ENCODE data around the gene DAG1.

The DAG1 gene

GRCh38 chr3:49424816-49425215, 45.3 kb upstream of the DAG1 start:
- Histone ChIP-seq H3K79me2 (ENCODE audit: insufficient read depth, low read length) (no peaks in the 10 kb centered on the region), H4K20me1 (ENCODE audit: insufficient read depth, low read length) (no peaks in the 10 kb centered on the region), H3K9me3 (ENCODE audit: low read length) (no peaks in the 10 kb centered on the region), H3K4me3 (ENCODE audit: low read depth, low read length, poor library complexity, severe bottlenecking) (no peak overlapping the region), H2AFZ (ENCODE audit: low read length) (no peak overlapping the region), H3K36me3 (ENCODE audit: insufficient read depth, low read length) (peaks cover 17% of the 10 kb centered on the region), H3K27me3 (ENCODE audit: insufficient read depth, low read length) (no peaks in the 10 kb centered on the region), H3K9ac (ENCODE audit: low read length) (no peak overlapping the region), H3F3A (ENCODE audit: insufficient read depth, low read length) (no peaks in the 10 kb centered on the region), H3K4me1 (ENCODE audit: insufficient read depth, low read length, severe bottlenecking) (peaks cover 23% of the 10 kb centered on the region), H3K4me2 (ENCODE audit: low read length) (no peak overlapping the region), H3K9me2 (ENCODE audit: low read depth, low read length) (no peaks in the 10 kb centered on the region), H3K27ac (ENCODE audit: low read depth, low read length, poor library complexity, severe bottlenecking) (no peak overlapping the region)
- no peak for TF ChIP-seq CTCF (IDR thresholded peaks at IDR 0.05; ENCODE audit: low read length)
- TF ChIP-seq EZH2 (IDR thresholded peaks at IDR 0.05; ENCODE audit: borderline replicate concordance, low read length) = no peak

- no peaks in the 10 kb centered on the region for H3K27me3 ChIP-seq (ENCODE audit: insufficient read depth, low read length)
- H3K4me2 ChIP-seq (ENCODE audit: low read length) = no peak overlapping the region
- no peaks in the 10 kb centered on the region for H3K9me2 ChIP-seq (ENCODE audit: low read depth, low read length)
- no peaks in the 10 kb centered on the region for H3K9me3 ChIP-seq (ENCODE audit: low read length)
- no peaks in the 10 kb centered on the region for H4K20me1 ChIP-seq (ENCODE audit: insufficient read depth, low read length)
- no peaks in the 10 kb centered on the region for H3F3A ChIP-seq (ENCODE audit: insufficient read depth, low read length)
- TF ChIP-seq EZH2 (IDR thresholded peaks at IDR 0.05; ENCODE audit: borderline replicate concordance, low read length) (no peak), CTCF (IDR thresholded peaks at IDR 0.05; ENCODE audit: low read length) (no peak)
- H3K4me3 ChIP-seq (ENCODE audit: low read depth, low read length, poor library complexity, severe bottlenecking) = no peak overlapping the region
- no peaks in the 10 kb centered on the region for H3K79me2 ChIP-seq (ENCODE audit: insufficient read depth, low read length)
- H2AFZ ChIP-seq (ENCODE audit: low read length) = no peak overlapping the region
- H3K36me3 ChIP-seq (ENCODE audit: insufficient read depth, low read length) = peaks cover 17% of the 10 kb centered on the region
- H3K27ac ChIP-seq (ENCODE audit: low read depth, low read length, poor library complexity, severe bottlenecking) = no peak overlapping the region
- H3K4me1 ChIP-seq (ENCODE audit: insufficient read depth, low read length, severe bottlenecking) = peaks cover 17% of the 10 kb centered on the region
- H3K9ac ChIP-seq (ENCODE audit: low read length) = no peak overlapping the region
Observed at GRCh38 chr3:49427586-49427985, 42.5 kb upstream of the DAG1 start.

- TF ChIP-seq EZH2 (IDR thresholded peaks at IDR 0.05; ENCODE audit: borderline replicate concordance, low read length) = no peak
- TF ChIP-seq CTCF (IDR thresholded peaks at IDR 0.05; ENCODE audit: low read length) = no peak
- H3K36me3 ChIP-seq (ENCODE audit: insufficient read depth, low read length) = peaks cover 12% of the 10 kb centered on the region
- H3K27me3 ChIP-seq (ENCODE audit: insufficient read depth, low read length) = no peaks in the 10 kb centered on the region
- peak overlapping the region; percentile 75 for H3K9ac ChIP-seq (ENCODE audit: low read length)
- peak overlapping the region; percentile 70 for H3K4me2 ChIP-seq (ENCODE audit: low read length)
- no peaks in the 10 kb centered on the region for H3K79me2 ChIP-seq (ENCODE audit: insufficient read depth, low read length)
- H3F3A ChIP-seq (ENCODE audit: insufficient read depth, low read length) = no peaks in the 10 kb centered on the region
- H3K9me2 ChIP-seq (ENCODE audit: low read depth, low read length) = no peaks in the 10 kb centered on the region
- no peak overlapping the region for H2AFZ ChIP-seq (ENCODE audit: low read length)
- H3K4me1 ChIP-seq (ENCODE audit: insufficient read depth, low read length, severe bottlenecking) = peaks cover 16% of the 10 kb centered on the region
- peak overlapping the region; percentile 77 for H3K27ac ChIP-seq (ENCODE audit: low read depth, low read length, poor library complexity, severe bottlenecking)
- H4K20me1 ChIP-seq (ENCODE audit: insufficient read depth, low read length) = no peaks in the 10 kb centered on the region
- peak overlapping the region; percentile 67 for H3K4me3 ChIP-seq (ENCODE audit: low read depth, low read length, poor library complexity, severe bottlenecking)
- no peaks in the 10 kb centered on the region for H3K9me3 ChIP-seq (ENCODE audit: low read length)
Observed at GRCh38 chr3:49428752-49429080, 41.4 kb upstream of the DAG1 start.

All from OCI-LY1 (cell line).